Stimulated activated naive CD8-positive, alpha-beta T cell treated with anti-CD3 and anti-CD28 coated beads, Interleukin-15, Interleukin-2, amounts not matched to agents 100 ng/mL and 50 ng/mL, for 24 hours (primary cell): ENCODE measurements around the gene ANKRD42.
"Not testable (repeated sequence)": the region's sequence is repeated elsewhere in the genome, so short reads cannot be mapped to it uniquely, and the experiment has no call there.

ENCODE experiments used
- H3K27ac Mint-ChIP-seq: one replicate; pipeline ENCODE4 v1.8.0; 2021; ENCODE audit warnings: mild to moderate bottlenecking, mixed read lengths
- H3K27me3 Mint-ChIP-seq: one replicate; pipeline ENCODE4 v1.8.0; 2021; ENCODE audit warnings: mixed read lengths
- H3K36me3 Mint-ChIP-seq: one replicate; pipeline ENCODE4 v1.8.0; 2021; ENCODE audit warnings: low read depth, mixed read lengths
- H3K4me1 Mint-ChIP-seq: one replicate; pipeline ENCODE4 v1.8.0; 2021; ENCODE audit warnings: low read depth, mixed read lengths
- H3K4me3 Mint-ChIP-seq: one replicate; pipeline ENCODE4 v1.8.0; 2021; ENCODE audit warnings: mild to moderate bottlenecking, mixed read lengths
- H3K9me3 Mint-ChIP-seq: one replicate; pipeline ENCODE4 v1.8.0; 2021; ENCODE audit warnings: mixed read lengths

ANKRD42 gene

DNA sequence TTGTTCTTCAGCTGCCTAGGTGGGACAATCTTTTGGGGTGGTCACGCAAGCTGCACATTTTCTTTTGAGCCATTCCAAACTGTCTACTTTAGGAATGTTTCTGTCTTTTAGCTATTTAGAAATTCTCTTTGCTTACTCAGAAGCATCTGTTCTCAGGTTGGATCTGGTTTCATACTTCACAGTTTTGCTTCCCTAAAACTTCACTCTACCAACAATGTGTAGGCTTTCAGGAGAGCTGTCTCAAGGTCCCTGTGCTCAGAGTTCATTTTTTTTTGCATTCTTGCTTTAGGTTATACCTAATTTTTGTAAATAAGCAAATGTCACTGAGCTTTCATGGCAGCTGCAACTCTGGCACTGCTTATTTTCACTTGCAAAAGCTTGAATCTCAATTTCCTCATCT is 55.9 kb downstream of the ANKRD42 start:
- Mint-ChIP-seq H3K27ac (no peak overlapping the region), H3K36me3 (no peaks in the 10 kb centered on the region), H3K27me3 (no peaks in the 10 kb centered on the region), H3K9me3 (no peaks in the 10 kb centered on the region), H3K4me3 (no peak overlapping the region), H3K4me1 (no peaks in the 10 kb centered on the region)

DNA sequence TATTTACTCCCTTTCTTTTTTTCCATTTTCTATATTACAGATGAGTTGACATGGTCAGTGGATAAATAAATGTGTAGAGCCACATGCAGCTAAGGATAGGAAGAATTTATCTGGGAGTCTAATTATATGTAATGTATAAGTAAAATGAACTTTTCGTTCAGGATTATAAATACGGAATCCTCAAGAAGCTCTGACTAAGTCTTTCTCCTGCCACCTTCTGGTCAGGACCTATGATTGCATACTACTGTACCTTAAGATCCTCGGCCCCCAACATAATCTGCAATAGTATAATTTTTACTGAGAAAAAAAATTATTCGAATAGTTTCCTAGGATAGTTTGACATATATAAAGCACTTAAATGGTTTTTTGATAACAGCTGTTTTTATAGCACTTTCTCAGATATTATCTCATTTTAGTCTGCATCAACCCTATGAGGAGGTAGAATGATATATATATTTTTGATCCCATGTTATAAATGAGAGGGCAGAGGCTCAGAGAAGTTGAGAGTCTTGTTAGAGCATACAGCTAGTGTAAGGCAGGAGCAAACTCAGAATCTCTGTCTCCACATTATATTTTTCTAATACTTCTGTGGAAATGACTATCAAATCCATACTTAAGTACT is 56.6 kb downstream of the ANKRD42 start:
- no peaks in the 10 kb centered on the region for H3K27me3 Mint-ChIP-seq
- H3K9me3 Mint-ChIP-seq: no peaks in the 10 kb centered on the region
- no peak overlapping the region for H3K27ac Mint-ChIP-seq
- no peaks in the 10 kb centered on the region for H3K4me1 Mint-ChIP-seq
- H3K4me3 Mint-ChIP-seq: no peak overlapping the region
- H3K36me3 Mint-ChIP-seq: no peaks in the 10 kb centered on the region

DNA sequence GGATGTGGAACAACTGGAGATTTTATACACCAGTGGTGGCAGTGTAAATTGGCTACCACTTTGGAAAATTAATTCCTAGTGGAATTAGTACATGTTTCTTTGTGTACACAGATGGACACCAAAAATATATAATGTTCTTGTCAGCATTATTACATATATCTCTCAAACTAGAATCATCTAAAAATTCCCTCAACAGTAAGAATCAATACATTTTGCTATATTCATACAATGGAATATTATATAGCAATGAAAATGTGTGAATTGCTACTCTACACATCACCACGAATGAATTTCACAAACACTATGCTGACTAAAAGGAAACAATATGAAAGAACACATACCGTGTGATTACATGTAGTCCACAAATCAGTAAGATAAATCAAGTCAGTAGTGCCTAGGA is 58.8 kb downstream of the ANKRD42 start:
- Mint-ChIP-seq H3K4me1 (no peaks in the 10 kb centered on the region), H3K9me3 (no peaks in the 10 kb centered on the region), H3K27me3 (no peaks in the 10 kb centered on the region), H3K27ac (no peak overlapping the region), H3K4me3 (no peak overlapping the region), H3K36me3 (peaks cover 5% of the 10 kb centered on the region)

DNA sequence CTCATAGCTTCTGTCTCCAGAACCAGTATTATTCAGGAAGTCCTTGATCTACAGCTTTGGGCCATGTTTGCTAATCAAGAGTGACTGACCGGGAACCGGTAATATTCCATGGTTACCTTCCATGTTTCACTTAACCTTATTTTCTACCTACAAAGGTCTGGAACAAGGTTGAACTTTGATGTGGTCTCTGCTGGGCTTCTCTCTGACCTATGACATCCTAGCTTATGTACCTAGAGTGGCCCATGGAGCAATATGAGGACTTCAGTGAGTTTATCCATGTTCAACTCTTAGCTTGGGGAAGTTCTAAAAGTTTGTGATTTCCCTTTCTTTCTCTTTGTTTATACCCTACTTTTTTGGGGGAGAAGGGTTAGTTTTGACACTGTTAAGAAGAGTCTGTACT is 59.4 kb downstream of the ANKRD42 start:
- no peaks in the 10 kb centered on the region for H3K27me3 Mint-ChIP-seq
- no peaks in the 10 kb centered on the region for H3K9me3 Mint-ChIP-seq
- H3K27ac Mint-ChIP-seq: no peak overlapping the region
- H3K36me3 Mint-ChIP-seq: peaks cover 6% of the 10 kb centered on the region
- no peak overlapping the region for H3K4me3 Mint-ChIP-seq
- H3K4me1 Mint-ChIP-seq: no peaks in the 10 kb centered on the region

DNA sequence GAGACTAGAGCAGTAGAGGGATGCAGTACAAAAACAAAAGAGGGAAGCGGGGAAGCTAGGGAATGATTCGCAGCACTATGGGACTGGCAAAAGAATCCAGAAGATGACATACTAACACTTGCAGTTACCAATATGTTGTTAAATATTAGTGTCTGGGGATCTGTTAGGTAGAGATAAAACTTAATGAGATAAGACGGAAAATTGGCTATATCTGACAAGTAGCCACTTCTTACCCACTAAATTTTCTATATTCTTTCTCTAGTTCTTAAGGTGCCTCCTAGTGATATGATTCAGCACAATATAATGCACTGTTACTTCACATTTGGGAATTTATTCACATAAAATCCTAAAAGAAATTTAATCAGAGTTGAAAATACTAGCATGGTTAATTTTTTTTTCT is 61.9 kb downstream of the ANKRD42 start:
- Mint-ChIP-seq H3K27me3 (no peaks in the 10 kb centered on the region), H3K9me3 (no peaks in the 10 kb centered on the region), H3K4me1 (no peaks in the 10 kb centered on the region), H3K36me3 (peaks cover 10% of the 10 kb centered on the region), H3K4me3 (no peak overlapping the region), H3K27ac (no peak overlapping the region)

DNA sequence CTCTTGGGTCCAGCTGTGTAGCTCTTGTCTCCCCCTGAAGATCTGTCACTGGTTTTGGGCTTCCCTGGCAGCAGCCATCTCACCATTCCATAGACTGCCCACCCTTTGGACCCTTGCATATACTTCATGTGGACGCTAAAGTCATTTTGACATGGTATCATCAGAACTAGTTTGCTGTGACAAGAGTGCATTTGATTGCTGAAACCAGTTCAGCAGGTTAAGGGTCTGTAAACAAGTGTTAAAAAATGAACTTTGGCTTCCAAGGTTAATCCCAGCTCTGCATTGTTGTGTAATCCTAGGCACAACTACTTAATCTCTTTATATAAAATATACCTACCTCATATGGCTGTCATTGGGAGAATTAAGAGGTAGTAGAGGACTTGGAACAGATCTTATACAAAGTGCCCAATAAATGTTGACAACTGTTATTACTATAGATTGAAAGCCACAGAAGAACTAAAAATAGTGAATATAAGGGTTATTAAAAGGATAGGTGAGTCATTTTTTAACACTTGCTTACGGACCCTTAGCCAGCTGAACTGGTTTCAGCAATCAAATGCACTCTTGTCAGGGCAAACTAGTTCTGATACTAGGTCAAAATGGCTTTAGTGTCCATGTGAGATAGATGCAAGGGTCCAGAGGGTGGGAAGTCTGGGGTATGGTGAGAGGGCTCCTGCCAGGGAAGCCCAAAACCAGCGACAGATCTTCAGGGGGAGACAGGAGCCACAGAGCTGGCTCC is 63.3 kb downstream of the ANKRD42 start:
- no peaks in the 10 kb centered on the region for H3K27me3 Mint-ChIP-seq
- H3K9me3 Mint-ChIP-seq: no peaks in the 10 kb centered on the region
- no peak overlapping the region for H3K27ac Mint-ChIP-seq
- H3K4me3 Mint-ChIP-seq: no peak overlapping the region
- H3K36me3 Mint-ChIP-seq: peaks cover 16% of the 10 kb centered on the region
- no peaks in the 10 kb centered on the region for H3K4me1 Mint-ChIP-seq

DNA sequence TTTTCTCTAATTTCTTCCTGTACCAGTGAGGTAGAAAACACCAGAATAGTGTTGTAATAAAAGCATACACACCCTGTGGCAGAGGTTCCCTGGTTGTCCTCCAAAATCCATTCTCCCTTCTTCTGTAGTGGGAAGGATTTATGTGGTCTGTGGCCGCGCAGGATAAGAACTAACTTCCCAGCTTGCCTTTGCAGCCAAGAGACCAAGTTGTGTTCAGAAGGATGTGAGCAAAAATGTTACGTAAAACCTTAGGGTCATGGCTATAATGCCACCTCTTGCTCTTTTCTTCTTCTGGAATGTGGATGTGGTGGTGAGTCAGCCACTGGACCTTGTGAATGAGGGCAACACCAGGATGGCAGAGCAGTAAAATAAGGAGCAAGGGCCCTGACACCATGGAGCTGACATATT is 64.3 kb downstream of the ANKRD42 start:
- Mint-ChIP-seq H3K27ac (no peak overlapping the region), H3K4me3 (no peak overlapping the region), H3K36me3 (peaks cover 17% of the 10 kb centered on the region), H3K4me1 (no peaks in the 10 kb centered on the region), H3K27me3 (no peaks in the 10 kb centered on the region), H3K9me3 (no peaks in the 10 kb centered on the region)

DNA sequence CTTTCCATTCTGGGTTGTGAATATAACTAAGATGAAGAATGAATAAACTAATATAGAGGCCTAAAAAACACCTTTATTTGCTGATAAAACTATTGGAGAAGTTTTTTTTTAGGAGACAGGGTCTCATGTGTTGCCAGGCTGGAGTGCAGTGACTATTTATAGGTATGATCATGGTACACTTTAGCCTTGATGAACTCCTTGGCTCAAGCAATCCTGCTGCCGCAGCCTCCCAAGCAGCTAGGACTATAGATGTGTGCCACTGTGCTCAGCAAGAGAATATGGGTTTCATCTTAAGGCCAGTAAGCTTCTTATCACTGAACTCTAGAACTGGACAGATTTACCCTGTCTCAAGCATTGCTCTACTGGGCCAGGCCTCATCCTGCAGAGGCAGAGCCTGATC is 66.0 kb downstream of the ANKRD42 start:
- H3K36me3 Mint-ChIP-seq: peaks cover 31% of the 10 kb centered on the region
- no peaks in the 10 kb centered on the region for H3K27me3 Mint-ChIP-seq
- H3K4me1 Mint-ChIP-seq: no peaks in the 10 kb centered on the region
- no peak overlapping the region for H3K4me3 Mint-ChIP-seq
- no peaks in the 10 kb centered on the region for H3K9me3 Mint-ChIP-seq
- H3K27ac Mint-ChIP-seq: no peak overlapping the region

DNA sequence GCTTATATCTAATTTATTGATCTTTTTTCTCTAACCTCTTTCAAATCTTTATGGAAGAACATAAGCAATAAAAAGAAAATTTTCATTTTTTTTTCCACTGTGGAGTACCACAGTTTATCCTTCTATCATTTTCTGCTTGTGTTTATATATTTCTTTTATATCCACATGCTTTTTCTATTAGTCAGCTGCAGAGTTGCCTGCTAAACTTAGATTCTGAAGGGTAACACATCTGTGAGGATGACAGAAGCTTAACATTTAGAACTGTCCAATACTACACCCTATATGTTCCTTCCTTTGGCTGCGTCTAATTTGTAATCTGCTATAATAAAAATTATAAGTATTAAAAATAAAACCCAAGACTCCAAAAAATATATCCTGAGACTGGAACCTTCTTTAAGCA is 71.8 kb downstream of the ANKRD42 start:
- no peaks in the 10 kb centered on the region for H3K9me3 Mint-ChIP-seq
- H3K4me1 Mint-ChIP-seq: peaks cover 4% of the 10 kb centered on the region
- H3K27ac Mint-ChIP-seq: no peak overlapping the region
- no peaks in the 10 kb centered on the region for H3K27me3 Mint-ChIP-seq
- H3K4me3 Mint-ChIP-seq: no peak overlapping the region
- peaks cover 60% of the 10 kb centered on the region for H3K36me3 Mint-ChIP-seq

DNA sequence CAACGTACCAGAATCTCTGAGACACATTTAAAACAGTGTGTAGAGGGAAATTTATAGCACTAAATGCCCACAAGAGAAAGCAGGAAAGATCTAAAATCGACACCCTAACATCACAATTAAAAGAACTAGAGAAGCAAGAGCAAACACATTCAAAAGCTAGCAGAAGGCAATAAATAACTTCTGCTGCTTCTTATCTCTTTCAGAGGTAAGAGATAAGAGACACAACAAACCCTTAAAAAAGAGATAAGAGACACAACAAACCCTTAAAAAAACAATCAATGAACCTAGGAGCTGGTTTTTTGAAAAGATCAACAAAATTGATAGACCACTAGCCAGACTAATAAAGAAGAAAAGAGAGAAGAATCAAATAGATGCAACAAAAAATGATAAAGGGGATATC is 75.6 kb downstream of the ANKRD42 start:
- not testable (repeated sequence) for H3K4me3 Mint-ChIP-seq, H3K27me3 Mint-ChIP-seq, H3K9me3 Mint-ChIP-seq
- Mint-ChIP-seq H3K36me3 (peaks cover 71% of the 10 kb centered on the region), H3K4me1 (peaks cover 17% of the 10 kb centered on the region), H3K27ac (peak overlapping the region; percentile 46)

DNA sequence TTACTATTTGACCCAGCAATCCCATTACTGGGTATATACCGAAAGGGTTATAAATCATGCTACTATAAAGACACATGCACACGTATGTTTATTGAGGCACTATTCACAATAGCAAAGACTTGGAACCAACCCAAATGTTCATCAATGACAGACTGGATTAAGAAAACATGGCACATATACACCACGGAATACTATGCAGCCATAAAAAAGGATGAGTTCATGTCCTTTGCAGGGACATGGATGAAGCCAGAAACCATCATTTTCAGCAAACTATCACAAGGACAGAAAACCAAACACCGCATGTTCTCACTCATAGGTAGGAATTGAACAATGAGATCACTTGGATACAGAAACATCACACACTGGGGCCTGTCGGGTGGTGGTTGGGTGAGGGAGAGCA is 78.2 kb downstream of the ANKRD42 start:
- not testable (repeated sequence) for H3K4me3 Mint-ChIP-seq, H3K27ac Mint-ChIP-seq, H3K27me3 Mint-ChIP-seq, H3K9me3 Mint-ChIP-seq
- H3K36me3 Mint-ChIP-seq: peaks cover 69% of the 10 kb centered on the region
- H3K4me1 Mint-ChIP-seq: peaks cover 17% of the 10 kb centered on the region

DNA sequence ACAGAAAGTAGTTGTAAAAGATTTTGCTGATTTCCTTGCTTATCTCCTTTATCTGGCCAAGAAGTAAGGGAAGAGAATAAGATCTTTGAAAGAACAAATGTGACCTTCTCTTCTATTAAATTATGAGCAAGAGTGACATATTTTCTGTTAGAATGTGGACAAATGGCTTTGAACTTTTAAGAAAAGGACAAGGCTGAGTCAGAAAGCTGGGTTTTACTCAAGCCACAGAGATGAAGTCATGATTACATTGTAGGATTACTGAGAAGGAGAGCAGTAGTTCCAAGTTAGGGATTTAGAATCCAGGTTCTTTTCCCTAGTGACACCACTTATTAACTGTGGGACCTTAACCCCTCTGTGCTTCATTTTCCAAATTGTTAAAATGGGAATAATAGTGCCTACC is 79.1 kb downstream of the ANKRD42 start:
- no peak overlapping the region for H3K4me3 Mint-ChIP-seq
- H3K4me1 Mint-ChIP-seq: peaks cover 17% of the 10 kb centered on the region
- peaks cover 62% of the 10 kb centered on the region for H3K36me3 Mint-ChIP-seq
- no peak overlapping the region for H3K27ac Mint-ChIP-seq
- no peaks in the 10 kb centered on the region for H3K27me3 Mint-ChIP-seq
- H3K9me3 Mint-ChIP-seq: no peaks in the 10 kb centered on the region

DNA sequence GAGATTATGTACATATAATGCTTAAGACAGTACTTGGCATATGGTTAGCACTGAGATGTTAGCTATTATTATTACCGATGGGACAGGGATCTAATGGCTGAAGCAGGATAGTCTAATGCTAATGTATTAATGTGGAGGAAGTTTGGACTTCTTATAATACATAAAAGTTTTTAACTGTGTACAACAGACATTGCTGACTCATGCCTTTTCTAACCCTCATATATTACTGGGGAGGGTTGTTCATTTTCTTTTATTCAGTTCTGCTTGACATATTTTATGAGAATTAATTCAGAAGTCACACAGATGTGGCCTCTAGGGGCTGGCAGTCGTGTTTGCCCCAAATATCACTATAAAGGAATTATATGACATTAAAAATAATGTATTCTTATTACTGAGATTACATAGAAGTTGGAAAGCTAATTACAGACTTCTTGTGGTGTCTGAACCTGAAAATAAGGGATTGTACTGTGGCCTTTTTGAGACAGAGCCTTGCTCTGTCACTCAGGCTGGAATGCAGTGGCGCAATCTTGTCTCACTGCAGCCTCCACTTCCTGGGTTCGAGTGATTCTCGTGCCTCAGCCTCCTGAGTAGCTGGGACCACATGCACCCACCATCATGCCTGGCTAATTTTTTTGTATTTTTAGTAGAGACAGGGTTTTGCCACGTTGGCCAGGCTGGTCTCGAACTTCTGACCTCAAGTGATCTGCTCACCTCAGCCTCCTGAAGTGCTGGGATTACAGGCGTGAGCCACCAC is 82.6 kb downstream of the ANKRD42 start:
- Mint-ChIP-seq H3K4me1 (peaks cover 11% of the 10 kb centered on the region), H3K9me3 (no peaks in the 10 kb centered on the region), H3K36me3 (peaks cover 56% of the 10 kb centered on the region), H3K27me3 (no peaks in the 10 kb centered on the region), H3K4me3 (no peak overlapping the region), H3K27ac (no peak overlapping the region)

DNA sequence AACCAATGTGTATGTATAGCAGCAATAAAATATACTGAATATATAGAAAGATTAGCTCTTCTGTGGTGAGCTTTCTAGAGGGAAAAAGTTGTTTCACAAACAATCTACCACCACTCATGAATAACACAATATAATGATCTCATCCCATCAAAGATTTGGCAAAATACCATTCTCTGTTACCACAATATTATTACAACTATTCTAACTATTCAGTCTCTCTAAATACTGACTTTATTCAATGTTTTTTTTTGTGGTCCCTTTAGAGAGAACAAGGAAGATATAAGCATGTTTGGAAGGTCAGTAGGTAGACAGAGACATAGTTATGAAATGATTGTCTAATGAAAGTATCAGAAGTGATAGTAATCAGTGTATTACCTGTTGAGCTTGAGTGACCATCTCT is 84.8 kb downstream of the ANKRD42 start:
- Mint-ChIP-seq H3K4me1 (peaks cover 13% of the 10 kb centered on the region), H3K9me3 (no peaks in the 10 kb centered on the region), H3K4me3 (no peak overlapping the region), H3K27ac (no peak overlapping the region), H3K36me3 (peaks cover 37% of the 10 kb centered on the region), H3K27me3 (no peaks in the 10 kb centered on the region)

DNA sequence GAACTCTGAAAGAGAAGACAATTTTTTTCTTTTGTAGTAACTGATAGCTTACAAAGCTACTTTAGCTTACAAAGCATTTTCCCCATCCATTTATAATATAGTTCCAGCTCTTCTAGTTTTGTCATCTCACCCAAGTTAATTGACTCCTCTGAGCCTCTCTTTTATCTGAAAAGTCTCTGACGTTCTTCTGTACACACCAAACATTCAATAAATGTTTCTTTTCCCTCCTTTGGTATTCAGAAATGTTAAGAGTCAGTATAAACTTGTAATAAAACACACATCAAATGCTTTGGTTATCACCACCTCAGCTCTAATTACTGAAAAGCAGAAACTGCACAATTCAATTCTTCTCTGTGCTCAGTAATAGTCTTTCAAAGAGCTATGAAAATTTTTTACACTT is 86.7 kb downstream of the ANKRD42 start:
- no peaks in the 10 kb centered on the region for H3K27me3 Mint-ChIP-seq
- no peak overlapping the region for H3K27ac Mint-ChIP-seq
- H3K36me3 Mint-ChIP-seq: peaks cover 25% of the 10 kb centered on the region
- H3K9me3 Mint-ChIP-seq: no peaks in the 10 kb centered on the region
- H3K4me3 Mint-ChIP-seq: no peak overlapping the region
- peaks cover 30% of the 10 kb centered on the region for H3K4me1 Mint-ChIP-seq
